ENCODE measurements around the gene RAD9A. TPM values are rescaled to one million over a fixed set of nuclear protein-coding genes. Genes with fewer than 3 reads are reported as not detected.

RAD9A gene
- total RNA-seq, 1 donor from 2014 or later: 9.4 TPM

GRCh38 chr11:67429722-67430121 is 37.9 kb downstream of the RAD9A start:
- H3K4me3 Mint-ChIP-seq (ENCODE audit: unreplicated experiment): peak overlapping the region; percentile 97
- FAIRE-seq: no peak

GRCh38 chr11:67431346-67432249 is 39.8 kb downstream of the RAD9A start:
- peaks cover 19% of the 10 kb centered on the region for H3K4me1 ChIP-seq (ENCODE audit: insufficient read depth, low read length)
- no peak overlapping the region for H3K9ac ChIP-seq (ENCODE audit: low read length)
- no peak for TF ChIP-seq EZH2 (IDR thresholded peaks at IDR 0.05; ENCODE audit: insufficient read depth, low read length)
- no peak for TF ChIP-seq CTCF (IDR thresholded peaks at IDR 0.05; ENCODE audit: insufficient read depth, low read depth, low read length)
- Mint-ChIP-seq H3K4me3 (ENCODE audit: unreplicated experiment) (peak overlapping the region; percentile 45), H3K36me3 (ENCODE audit: low read depth, unreplicated experiment) (peaks cover 8% of the 10 kb centered on the region), H3K4me1 (ENCODE audit: low read depth, unreplicated experiment) (peaks cover 2% of the 10 kb centered on the region), H3K27me3 (ENCODE audit: low read depth, unreplicated experiment) (no peaks in the 10 kb centered on the region), H3K27ac (ENCODE audit: unreplicated experiment) (peak overlapping the region; percentile 15), H3K9me3 (ENCODE audit: unreplicated experiment) (no peaks in the 10 kb centered on the region)
- H3K36me3 ChIP-seq (ENCODE audit: insufficient read depth, low read length): peaks cover 8% of the 10 kb centered on the region
- H2AFZ ChIP-seq (ENCODE audit: low read depth, low read length): no peak overlapping the region
- no peak overlapping the region for H3K4me2 ChIP-seq (ENCODE audit: low read length)
- H4K20me1 ChIP-seq (ENCODE audit: insufficient read depth, low read length): peaks cover 3% of the 10 kb centered on the region
- H3K79me2 ChIP-seq (ENCODE audit: insufficient read depth, low read length): peaks cover 26% of the 10 kb centered on the region
- no peaks in the 10 kb centered on the region for H3K9me3 ChIP-seq (ENCODE audit: insufficient read depth, low read depth, low read length)
- H3K27me3 ChIP-seq (ENCODE audit: insufficient read depth, low read length): no peaks in the 10 kb centered on the region
- FAIRE-seq (no peak), DNase-seq (ENCODE audit: low read depth) (no peak)
- no peak overlapping the region for H3K27ac ChIP-seq (ENCODE audit: low read depth, low read length)
- H3K4me3 ChIP-seq (ENCODE audit: insufficient read depth, low read depth, low read length): no peak overlapping the region

More at GRCh38 chr11:67429722-67430121, 37.9 kb downstream of the RAD9A start:
- peaks cover 3% of the 10 kb centered on the region for H4K20me1 ChIP-seq (ENCODE audit: insufficient read depth, low read length)
- H3K36me3 ChIP-seq (ENCODE audit: insufficient read depth, low read length): peaks cover 8% of the 10 kb centered on the region
- no peaks in the 10 kb centered on the region for H3K27me3 Mint-ChIP-seq (ENCODE audit: low read depth, unreplicated experiment)
- DNase-seq (ENCODE audit: low read depth): no peak
- no peak overlapping the region for H3K27ac Mint-ChIP-seq (ENCODE audit: unreplicated experiment)
- H3K36me3 Mint-ChIP-seq (ENCODE audit: low read depth, unreplicated experiment): peaks cover 8% of the 10 kb centered on the region
- H3K27me3 ChIP-seq (ENCODE audit: insufficient read depth, low read length): no peaks in the 10 kb centered on the region
- H3K4me3 ChIP-seq (ENCODE audit: insufficient read depth, low read depth, low read length): no peak overlapping the region
- no peaks in the 10 kb centered on the region for H3K9me3 Mint-ChIP-seq (ENCODE audit: unreplicated experiment)
- no peak overlapping the region for H3K27ac ChIP-seq (ENCODE audit: low read depth, low read length)
- H3K79me2 ChIP-seq (ENCODE audit: insufficient read depth, low read length): peaks cover 26% of the 10 kb centered on the region
- peaks cover 2% of the 10 kb centered on the region for H3K4me1 Mint-ChIP-seq (ENCODE audit: low read depth, unreplicated experiment)
- H2AFZ ChIP-seq (ENCODE audit: low read depth, low read length): no peak overlapping the region
- TF ChIP-seq CTCF (IDR thresholded peaks at IDR 0.05; ENCODE audit: insufficient read depth, low read depth, low read length) (no peak), EZH2 (IDR thresholded peaks at IDR 0.05; ENCODE audit: insufficient read depth, low read length) (no peak)
- H3K4me1 ChIP-seq (ENCODE audit: insufficient read depth, low read length): peaks cover 14% of the 10 kb centered on the region
- peak overlapping the region; percentile 98 for H3K9ac ChIP-seq (ENCODE audit: low read length)
- H3K4me2 ChIP-seq (ENCODE audit: low read length): peak overlapping the region; percentile 100
- H3K9me3 ChIP-seq (ENCODE audit: insufficient read depth, low read depth, low read length): no peaks in the 10 kb centered on the region

Data from astrocyte (in vitro differentiated cells and primary cell).